LNCAP (cell line): ENCODE results near the gene ZNF273.

Experiments
- TF ChIP-seq, protein P1 (sequence below): fragments of 450-650 bp; IDR thresholded peaks from 2 replicates; pipeline ENCODE4 v1.5.1; 2017; ENCODE audit warnings: mild to moderate bottlenecking

ZNF273 gene

GRCh38 chr7:64905133-64905532 lies 2.1 kb downstream of the ZNF273 start:
- TF ChIP-seq, protein P1, sequence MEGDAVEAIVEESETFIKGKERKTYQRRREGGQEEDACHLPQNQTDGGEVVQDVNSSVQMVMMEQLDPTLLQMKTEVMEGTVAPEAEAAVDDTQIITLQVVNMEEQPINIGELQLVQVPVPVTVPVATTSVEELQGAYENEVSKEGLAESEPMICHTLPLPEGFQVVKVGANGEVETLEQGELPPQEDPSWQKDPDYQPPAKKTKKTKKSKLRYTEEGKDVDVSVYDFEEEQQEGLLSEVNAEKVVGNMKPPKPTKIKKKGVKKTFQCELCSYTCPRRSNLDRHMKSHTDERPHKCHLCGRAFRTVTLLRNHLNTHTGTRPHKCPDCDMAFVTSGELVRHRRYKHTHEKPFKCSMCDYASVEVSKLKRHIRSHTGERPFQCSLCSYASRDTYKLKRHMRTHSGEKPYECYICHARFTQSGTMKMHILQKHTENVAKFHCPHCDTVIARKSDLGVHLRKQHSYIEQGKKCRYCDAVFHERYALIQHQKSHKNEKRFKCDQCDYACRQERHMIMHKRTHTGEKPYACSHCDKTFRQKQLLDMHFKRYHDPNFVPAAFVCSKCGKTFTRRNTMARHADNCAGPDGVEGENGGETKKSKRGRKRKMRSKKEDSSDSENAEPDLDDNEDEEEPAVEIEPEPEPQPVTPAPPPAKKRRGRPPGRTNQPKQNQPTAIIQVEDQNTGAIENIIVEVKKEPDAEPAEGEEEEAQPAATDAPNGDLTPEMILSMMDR, result no peak

DNA sequence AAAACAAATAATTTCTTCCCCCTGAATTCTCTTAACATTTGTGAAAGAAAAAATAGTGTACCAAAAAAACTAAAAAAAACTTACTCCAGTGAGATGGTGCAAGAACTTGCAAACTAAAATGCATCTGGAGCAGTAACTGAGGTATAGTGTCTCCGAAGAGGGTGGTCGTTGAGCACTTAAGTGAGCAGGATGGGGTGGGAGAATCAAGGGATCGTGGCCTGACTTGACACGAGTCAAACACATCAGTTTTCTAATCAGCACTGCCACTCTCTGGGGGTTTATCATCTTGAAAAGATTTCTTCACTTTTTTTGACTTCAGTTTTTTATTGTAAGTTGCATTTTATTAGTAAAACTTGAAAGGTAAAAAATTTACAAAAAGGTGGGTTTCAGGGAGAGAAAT lies 2.5 kb downstream of the ZNF273 start:
- TF ChIP-seq, protein P1, result no peak

- TF ChIP-seq, protein P1, result no peak
Observed at GRCh38 chr7:64907641-64908326, 4.7 kb downstream of the ZNF273 start.

GRCh38 chr7:64908358-64908757 lies 5.3 kb downstream of the ZNF273 start:
- TF ChIP-seq, protein P1, result no peak

DNA sequence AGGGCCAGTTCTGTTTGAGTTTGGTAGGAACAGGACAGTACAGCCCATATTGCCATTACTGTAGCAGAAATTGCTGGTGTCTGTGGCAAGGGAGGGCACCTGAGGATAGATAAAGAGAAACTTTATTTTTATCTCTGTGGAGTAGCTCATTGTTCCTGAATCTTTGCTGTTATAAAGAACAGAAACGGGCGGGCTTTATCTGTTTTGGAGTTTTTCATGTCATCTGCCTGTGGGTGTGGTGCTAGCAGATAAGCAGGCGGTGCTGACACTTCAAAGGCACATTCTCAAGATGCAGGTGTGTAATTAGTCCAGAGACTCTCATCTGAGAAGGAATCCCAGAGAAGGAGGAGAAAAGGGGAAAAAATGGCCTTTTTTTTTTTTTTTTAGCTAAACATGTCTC lies 11.5 kb downstream of the ZNF273 start:
- TF ChIP-seq, protein P1, result no peak

DNA sequence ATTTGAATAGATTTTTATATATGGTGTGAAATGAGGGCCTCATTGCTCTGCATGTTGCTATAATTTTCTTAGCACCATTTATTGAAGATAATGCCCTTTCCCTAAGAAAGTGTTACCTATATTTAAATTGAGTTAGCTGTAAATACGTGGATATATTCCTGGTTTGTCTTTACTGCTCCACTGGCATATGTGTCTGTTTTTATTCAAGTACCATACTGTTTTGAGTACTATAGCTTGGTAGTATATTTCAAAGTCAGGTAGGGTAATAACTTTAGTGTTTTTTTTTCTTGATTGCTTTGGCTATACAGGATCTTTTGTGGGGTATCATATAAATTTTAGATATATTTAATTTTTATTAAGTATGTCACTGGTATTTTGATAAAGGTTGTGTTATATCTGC lies 31.4 kb downstream of the ZNF273 start:
- TF ChIP-seq, protein P1, result no peak

GRCh38 chr7:64938540-64938939 lies 35.5 kb downstream of the ZNF273 start:
- TF ChIP-seq, protein P1, result no peak
